Smooth muscle cell (in vitro differentiated cells): ENCODE measurements around the gene BIN1. TPM values are rescaled to one million over a fixed set of nuclear protein-coding genes. Genes with fewer than 3 reads are reported as not detected.

Experiments used
- DNase-seq: peaks from one replicate; lab custom pipeline; 2025; ENCODE audit not compliant: unreplicated experiment; lab: John Stamatoyannopoulos, UW
- H2AFZ ChIP-seq: fragments of 200-600 bp; sonication (generic); 2 replicates; pipeline ENCODE4 v1.6.0; 2016; ENCODE audit warnings: antibody characterized with exemption, low read depth, mild to moderate bottlenecking
- H3F3A ChIP-seq: fragments of 200-600 bp; sonication (generic); 2 replicates; pipeline ENCODE4 v1.6.0; 2017; ENCODE audit warnings: antibody characterized with exemption, low read depth
- H3K27ac ChIP-seq: fragments of 200-600 bp; sonication (generic); 2 replicates; pipeline ENCODE4 v1.5.1; 2016; ENCODE audit warnings: low read depth, mild to moderate bottlenecking
- H3K27me3 ChIP-seq: fragments of 200-600 bp; sonication (generic); 2 replicates; pipeline ENCODE4 v1.6.1; 2016; ENCODE audit warnings: low read depth, mild to moderate bottlenecking
- H3K36me3 ChIP-seq: fragments of 200-600 bp; sonication (generic); 2 replicates; pipeline ENCODE4 v1.5.1; 2016; ENCODE audit warnings: low read depth
- H3K4me1 ChIP-seq: fragments of 200-600 bp; sonication (generic); 2 replicates; pipeline ENCODE4 v1.5.1; 2016; ENCODE audit warnings: low read depth
- H3K4me2 ChIP-seq: fragments of 200-600 bp; sonication (generic); 2 replicates; pipeline ENCODE4 v1.6.0; 2016; ENCODE audit warnings: mild to moderate bottlenecking
- H3K4me3 ChIP-seq: fragments of 200-600 bp; sonication (generic); 2 replicates; pipeline ENCODE4 v1.5.1; 2016; ENCODE audit warnings: mild to moderate bottlenecking
- H3K79me2 ChIP-seq: fragments of 200-600 bp; sonication (generic); 2 replicates; pipeline ENCODE4 v1.6.0; 2016; ENCODE audit warnings: low read depth, mild to moderate bottlenecking
- H3K9ac ChIP-seq: fragments of 200-600 bp; sonication (generic); 2 replicates; pipeline ENCODE4 v1.6.0; 2016; ENCODE audit warnings: low read depth
- H3K9me3 ChIP-seq: fragments of 200-600 bp; sonication (generic); replicated peaks from 2 replicates; pipeline ENCODE4 v1.5.1; 2016; ENCODE audit warnings: low read depth
- H4K20me1 ChIP-seq: fragments of 200-600 bp; sonication (generic); 2 replicates; pipeline ENCODE4 v1.6.0; 2016; ENCODE audit warnings: low read depth
- CTCF ChIP-seq: fragments of 200-600 bp; sonication (generic); IDR thresholded peaks from 2 replicates; pipeline ENCODE4 v1.5.1; 2017; ENCODE audit warnings: borderline replicate concordance, mild to moderate bottlenecking, antibody characterized with exemption; ENCODE audit not compliant: insufficient read depth, poor library complexity, severe bottlenecking
- WGBS: methylation state at CpG from one replicate; pipeline ENCODE4 v1.1.7; 2016; ENCODE audit warnings: low lambda C conversion rate; 5-methylcytosine and 5-hydroxymethylcytosine counted together
- polyA plus RNA-seq: library from polyadenylated mRNA; unstranded; fragments of >200 nt; fragmentation: Nextera tagmentation; extraction: Ambion mirVana; gene quantifications from 2 replicates; pipeline ENCODE4 v1.2.1, GENCODE V29; 2016
- total RNA-seq: library from RNA; depleted of rRNA; stranded (reverse); fragments of >200 nt; gene quantifications from 2 replicates; pipeline ENCODE4 v1.2.3, GENCODE V29; 2014

Gene BIN1
- total and polyA plus RNA-seq, 2 experiments from 2014 or later, result 25.4 to 32.4 TPM

DNA sequence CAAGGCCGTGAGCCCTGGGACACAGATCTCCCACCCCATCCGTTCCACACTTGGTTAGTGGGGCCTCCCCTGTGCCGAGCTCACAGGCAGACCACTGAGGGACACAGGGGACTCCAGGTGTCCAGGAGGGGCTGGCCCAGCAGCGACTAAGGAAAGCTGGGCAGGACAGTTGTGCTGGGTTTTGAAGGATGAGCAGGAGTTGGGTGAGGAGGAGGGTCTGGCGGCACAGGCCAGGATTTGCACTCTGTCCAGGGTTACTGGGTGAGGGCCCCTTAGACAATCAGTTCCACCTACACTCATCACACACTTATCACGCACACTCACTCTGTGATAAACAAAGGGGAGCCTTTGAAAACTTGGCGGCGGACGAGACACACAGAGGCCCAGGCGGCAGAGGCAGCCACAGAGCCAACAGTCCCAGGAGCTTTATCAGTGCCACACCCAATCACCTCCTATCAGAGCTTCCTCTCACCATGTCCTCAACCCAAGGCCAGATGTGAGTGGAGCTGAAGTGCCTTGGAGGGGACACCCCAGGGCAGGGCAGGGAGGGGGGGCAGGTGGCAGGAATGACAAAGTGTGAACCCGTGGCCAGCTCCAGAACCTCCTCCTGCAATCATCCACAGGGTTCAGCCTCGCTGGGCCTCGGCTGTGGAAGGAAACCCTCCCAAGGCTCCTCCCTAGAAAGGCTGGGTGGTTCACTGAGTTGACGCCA lies 26.6 kb downstream of the BIN1 start:
- Histone ChIP-seq H3K9me3 (no peaks in the 10 kb centered on the region), H2AFZ (no peak overlapping the region), H3K4me3 (no peak overlapping the region), H3K4me1 (peaks cover 24% of the 10 kb centered on the region), H3K36me3 (no peaks in the 10 kb centered on the region), H4K20me1 (peaks cover 92% of the 10 kb centered on the region), H3K79me2 (peaks cover 44% of the 10 kb centered on the region), H3F3A (peaks cover 11% of the 10 kb centered on the region), H3K9ac (no peak overlapping the region), H3K27me3 (no peaks in the 10 kb centered on the region), H3K4me2 (no peak overlapping the region), H3K27ac (no peak overlapping the region)
- WGBS, result 65% methylated on average over 14 of the region's 14 CpGs
- no peak for TF ChIP-seq CTCF
- DNase-seq, result no peak

GRCh38 chr2:127079358-127079920 lies 27.5 kb downstream of the BIN1 start:
- Histone ChIP-seq H3K9me3 (no peaks in the 10 kb centered on the region), H3K27ac (no peak overlapping the region), H2AFZ (no peak overlapping the region), H3K4me3 (no peak overlapping the region), H3K79me2 (peaks cover 44% of the 10 kb centered on the region), H3K27me3 (no peaks in the 10 kb centered on the region), H3K4me1 (peaks cover 15% of the 10 kb centered on the region), H3K4me2 (no peak overlapping the region), H3K9ac (no peak overlapping the region), H3K36me3 (no peaks in the 10 kb centered on the region), H4K20me1 (peaks cover 86% of the 10 kb centered on the region), H3F3A (peaks cover 2% of the 10 kb centered on the region)
- DNase-seq, result no peak
- WGBS, result 81% methylated on average over 6 of the region's 6 CpGs
- no peak for TF ChIP-seq CTCF

DNA sequence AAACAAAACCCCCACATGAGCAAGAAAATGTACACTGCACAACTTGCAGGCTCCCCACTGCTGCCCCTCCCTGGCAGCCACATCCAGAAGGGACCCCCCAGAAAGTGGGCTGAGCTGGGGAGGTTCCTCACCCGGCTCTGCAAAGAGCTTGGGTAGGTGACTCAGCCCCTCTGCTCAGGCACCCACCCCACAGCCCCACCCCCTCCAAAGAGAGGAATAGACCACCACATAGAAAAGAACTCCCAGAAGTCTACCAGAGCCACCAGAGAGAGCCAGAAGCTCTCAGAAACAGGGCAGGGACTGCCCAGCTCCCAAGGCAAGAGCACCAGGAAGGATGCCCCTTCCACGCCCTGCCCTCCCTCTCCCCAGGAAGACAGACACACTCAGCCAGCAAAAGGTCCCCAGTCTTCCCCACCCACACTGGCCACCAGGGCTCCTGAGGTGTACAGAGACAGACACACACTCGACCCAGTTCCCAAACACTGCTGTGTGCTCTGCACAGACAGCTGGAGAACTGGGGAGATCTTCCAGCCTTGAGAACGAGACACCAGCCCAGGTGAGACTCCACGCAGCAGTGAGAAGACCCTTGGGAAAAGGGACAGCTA lies 28.2 kb downstream of the BIN1 start:
- no peak for TF ChIP-seq CTCF
- no peak overlapping the region for H3K27ac ChIP-seq
- WGBS, result 61% methylated on average over 5 of the region's 5 CpGs
- H2AFZ ChIP-seq, result no peak overlapping the region
- no peaks in the 10 kb centered on the region for H3K27me3 ChIP-seq
- no peak overlapping the region for H3K4me2 ChIP-seq
- no peaks in the 10 kb centered on the region for H3K36me3 ChIP-seq
- no peak for DNase-seq
- H3K4me1 ChIP-seq, result peaks cover 15% of the 10 kb centered on the region
- peaks cover 81% of the 10 kb centered on the region for H4K20me1 ChIP-seq
- peaks cover 44% of the 10 kb centered on the region for H3K79me2 ChIP-seq
- no peaks in the 10 kb centered on the region for H3F3A ChIP-seq
- no peak overlapping the region for H3K4me3 ChIP-seq
- no peaks in the 10 kb centered on the region for H3K9me3 ChIP-seq
- H3K9ac ChIP-seq, result no peak overlapping the region
